Suprapubic skin (tissue), 4 donors: ENCODE results near the gene CHEK1.

Experiments
- POLR2A ChIP-seq, 2 donors: fragments of 450-650 bp; IDR thresholded peaks; one replicate each; pipeline ENCODE4 v1.6.1; 2017; ENCODE audit warnings: antibody characterized with exemption in 2 of 2, mild to moderate bottlenecking in 2 of 2, moderate library complexity in 2 of 2
- POLR2AphosphoS5 ChIP-seq, 3 donors: sonication (generic); formaldehyde crosslinking; IDR thresholded peaks; one replicate each; pipeline ENCODE4 v1.6.1; 2017; ENCODE audit warnings: antibody characterized with exemption in 3 of 3

GRCh38 chr11:125680747-125681146 lies 55.8 kb downstream of the CHEK1 start, which contains the start of gene ACRV1:
- TF ChIP-seq POLR2A (IDR thresholded peaks at IDR 0.05): no peak
- no peak for TF ChIP-seq POLR2AphosphoS5 (IDR thresholded peaks at IDR 0.05)
